HepG2 (cell line): Measurements from ENCODE around the gene TBC1D14. TPM values are rescaled to one million over a fixed set of nuclear protein-coding genes. Genes with fewer than 3 reads are reported as not detected.

Source experiments
- ATAC-seq: fragments of 200-7000 bp; cut with Tn5 transposase; 3 replicates; pipeline ENCODE4 v1.9.1; 2020; ENCODE audit warnings: mild to moderate bottlenecking, moderate library complexity
- BruUV-seq: library from RNA; stranded (reverse); fragments of 400-500 nt; replicated peaks from 2 replicates; lab custom pipeline; 2021; lab: Mats Ljungman, UMichigan
- CTCF ChIA-PET: fragments of 300-600 bp; formaldehyde crosslinking; extraction: SDS; loops from one replicate; lab custom pipeline; 2021; ENCODE audit warnings: low total read pairs, inconsistent platforms, low intra/inter-chr PET ratio; lab: Yijun Ruan, JAX
- POLR2A ChIA-PET: fragments of 350-600 bp; sonication (Branson Sonifier 250); formaldehyde crosslinking; loops from one replicate; lab custom pipeline; 2020; ENCODE audit warnings: antibody characterized with exemption, inconsistent platforms; lab: Yijun Ruan, JAX
- DNase-seq: peaks from one replicate; pipeline ENCODE4 v3.0.0-alpha.2; 2015; ENCODE audit warnings: low spot score
- FAIRE-seq: peaks from 3 replicates; lab custom pipeline; 2011; peaks lifted over from hg19 to GRCh38; lab: Jason Lieb, UNC
- H2AFZ ChIP-seq: one replicate; pipeline ENCODE4 v1.6.1; 2011; ENCODE audit warnings: low read length, inconsistent platforms
- H3K27ac ChIP-seq: fragments of 300-600 bp; 3 replicates; pipeline ENCODE4 v1.8.0; 2011; ENCODE audit warnings: mixed run types, mild to moderate bottlenecking, mixed read lengths, low read length, inconsistent platforms; ENCODE audit not compliant: insufficient read depth; ENCODE audit errors: extremely low read length
- H3K27me3 ChIP-seq, 2 experiments: fragments of 200-600 bp in 1 of 2; 2 replicates in 1 of 2; 3 replicates in 1 of 2; pipeline versions ENCODE4 v1.6.0 to v1.8.0; 2011; ENCODE audit warnings: low read length in 2 of 2, mild to moderate bottlenecking in 2 of 2, moderate library complexity in 2 of 2, inconsistent platforms in 1 of 2; ENCODE audit not compliant: insufficient read depth in 2 of 2, control insufficient read depth in 1 of 2
- H3K36me3 ChIP-seq, 2 experiments: fragments of 200-600 bp in 1 of 2; replicated peaks in 1 of 2; 2 replicates in 1 of 2; 3 replicates in 1 of 2; pipeline versions ENCODE4 v1.5.1 to v1.8.0; 2011; ENCODE audit warnings: low read length in 2 of 2, inconsistent platforms in 1 of 2; ENCODE audit not compliant: insufficient read depth in 2 of 2, control insufficient read depth in 1 of 2
- H3K4me1 ChIP-seq: 2 replicates; pipeline ENCODE4 v1.5.1; 2012; ENCODE audit warnings: low read length, inconsistent platforms; ENCODE audit not compliant: insufficient read depth
- H3K4me2 ChIP-seq: 2 replicates; pipeline ENCODE4 v1.6.0; 2011; ENCODE audit warnings: low read depth, low read length, inconsistent platforms
- H3K4me3 ChIP-seq, 3 experiments: fragments of 200-600 bp in 1 of 3; sonication (generic), shearing (Covaris generic) in 1 of 3; replicated peaks in 1 of 3; 2 replicates each; pipeline ENCODE4 v1.5.1; 2011 to 2016; ENCODE audit warnings: low read length in 3 of 3, inconsistent platforms in 2 of 3, low read depth in 2 of 3, mild to moderate bottlenecking in 2 of 3, control low read depth in 1 of 3, mixed read lengths in 1 of 3; ENCODE audit not compliant: insufficient read depth in 1 of 3
- H3K79me2 ChIP-seq: one replicate; pipeline ENCODE4 v1.6.1; 2011; ENCODE audit warnings: low read length, inconsistent platforms; ENCODE audit not compliant: insufficient read depth
- H3K9ac ChIP-seq: 2 replicates; pipeline ENCODE4 v1.6.0; 2011; ENCODE audit warnings: mild to moderate bottlenecking, low read depth, low read length, inconsistent platforms; ENCODE audit not compliant: insufficient read depth
- H3K9me3 ChIP-seq: 2 replicates; pipeline ENCODE4 v1.5.1; 2012; ENCODE audit warnings: mild to moderate bottlenecking, low read length
- H4K20me1 ChIP-seq: 2 replicates; pipeline ENCODE4 v1.6.0; 2011; ENCODE audit warnings: inconsistent platforms, mild to moderate bottlenecking, low read length, moderate library complexity; ENCODE audit not compliant: insufficient read depth
- AHR ChIP-seq: IDR thresholded peaks from 2 replicates; pipeline ENCODE4 v1.6.1; 2018; ENCODE audit warnings: missing genetic modification reagents, missing compliant biosample characterization
- CBX2 ChIP-seq, 2 experiments: fragments of 200-600 bp in 1 of 2; sonication (generic); formaldehyde crosslinking in 1 of 2; IDR thresholded peaks; 2 replicates each; pipeline versions ENCODE4 v1.7.0 to v1.8.1; 2018 to 2022; ENCODE audit warnings: low read depth in 2 of 2, low read length in 1 of 2, mild to moderate bottlenecking in 1 of 2, missing genetic modification reagents in 1 of 2
- KDM5B ChIP-seq: sonication (generic); formaldehyde crosslinking; IDR thresholded peaks from 2 replicates; pipeline ENCODE4 v1.4.0; 2020; ENCODE audit warnings: missing genetic modification reagents, mild to moderate bottlenecking, borderline replicate concordance
- KLF11 ChIP-seq: IDR thresholded peaks from 2 replicates; pipeline ENCODE4 v1.6.1; 2016; ENCODE audit warnings: missing compliant biosample characterization
- PHB2 ChIP-seq: fragments of 450-650 bp; IDR thresholded peaks from 2 replicates; pipeline ENCODE4 v1.6.1; 2018; ENCODE audit not compliant: partially characterized antibody
- RAD51 ChIP-seq: fragments of 450-650 bp; IDR thresholded peaks from 2 replicates; pipeline ENCODE4 v1.6.1; 2016; ENCODE audit warnings: borderline replicate concordance
- SMAD9 ChIP-seq: sonication (generic); formaldehyde crosslinking; IDR thresholded peaks from 2 replicates; pipeline ENCODE4 v1.5.1; 2020; ENCODE audit warnings: mild to moderate bottlenecking, missing genetic modification reagents
- ZBTB38 ChIP-seq: sonication (generic); formaldehyde crosslinking; IDR thresholded peaks from 2 replicates; pipeline ENCODE4 v1.5.1; 2020; ENCODE audit warnings: mild to moderate bottlenecking, missing genetic modification reagents
- ZNF343 ChIP-seq: sonication (generic); formaldehyde crosslinking; IDR thresholded peaks from 2 replicates; pipeline ENCODE4 v1.4.0; 2020; ENCODE audit warnings: mild to moderate bottlenecking, missing genetic modification reagents
- ZNF460 ChIP-seq: sonication (generic); formaldehyde crosslinking; IDR thresholded peaks from 2 replicates; pipeline ENCODE4 v1.5.1; 2020; ENCODE audit warnings: missing genetic modification reagents, mild to moderate bottlenecking, borderline replicate concordance
- ZNF674 ChIP-seq: sonication (generic); formaldehyde crosslinking; IDR thresholded peaks from 2 replicates; pipeline ENCODE4 v1.5.0; 2020; ENCODE audit warnings: low read depth, mild to moderate bottlenecking, missing genetic modification reagents
- ZNF687 ChIP-seq: sonication (generic); formaldehyde crosslinking; IDR thresholded peaks from 2 replicates; pipeline ENCODE4 v1.5.1; 2020; ENCODE audit warnings: mild to moderate bottlenecking, missing genetic modification reagents, moderate library complexity
- WGBS: methylation state at CpG from one replicate; pipeline ENCODE4 v1.1.6; 2017; ENCODE audit warnings: low lambda C conversion rate; 5-methylcytosine and 5-hydroxymethylcytosine counted together
- in situ Hi-C: cut with HindIII; loops from 2 replicates; pipeline ENCODE4 v1.10.0; 2017; ENCODE audit warnings: low pct_unique_long_range_greater_than_20kb; ENCODE audit not compliant: extremely low pct_ligation_motif_present
- intact Hi-C: fragments of 100-400 bp; cut with micrococcal nuclease; formaldehyde crosslinking; loops from one replicate; pipeline ENCODE4 v1.10.0; 2022; ENCODE audit not compliant: unreplicated experiment
- polyA plus RNA-seq, 8 experiments: library from polyadenylated mRNA; depleted of rRNA in 3 of 8; stranded (reverse) in 7 of 8; unstranded in 1 of 8; fragments of >200 nt; fragmentation: Illumina TruSeq in 4 of 8; extraction: Trizol in 4 of 8; gene quantifications; 2 replicates each; pipeline versions ENCODE4 v1.2.1 to v1.2.3, GENCODE V29; 2011 to 2016; ENCODE audit warnings: low read depth in 4 of 8, missing spikeins in 1 of 8, mixed read lengths in 1 of 8; ENCODE audit not compliant: insufficient read depth in 1 of 8
- total RNA-seq, 5 experiments: library from RNA; depleted of rRNA; stranded (reverse); fragments of >200 nt; fragmentation: Illumina TruSeq; extraction: Trizol; gene quantifications; 2 replicates each; pipeline ENCODE4 v1.2.3, GENCODE V29; 2016; ENCODE audit warnings: low read depth in 1 of 5
- TF ChIP-seq, protein P1 (sequence below): IDR thresholded peaks from 2 replicates; pipeline ENCODE4 v1.6.1; 2012; ENCODE audit warnings: low read depth, low read length, improper control_type of control experiment
- TF ChIP-seq, protein P2 (sequence below): sonication (generic); formaldehyde crosslinking; IDR thresholded peaks from 2 replicates; pipeline ENCODE4 v1.5.1; 2020; ENCODE audit warnings: mild to moderate bottlenecking, missing genetic modification reagents

TBC1D14 gene
- total and polyA plus RNA-seq, 2 of the 13 experiments (the other 11 are each of a cell fraction or from before 2014, with no cell fraction given): 29.5 to 46.5 TPM

GRCh38 chr4:6956434-6957147 is 47.0 kb downstream of the TBC1D14 start:
- H3K4me2 ChIP-seq: peak overlapping the region; percentile 38; the same call in 1 of the 2 replicates
- H4K20me1 ChIP-seq: no peaks in the 10 kb centered on the region; the same call in 1 of the 2 replicates
- H3K9ac ChIP-seq: no peak overlapping the region; the same call in 1 of the 2 replicates
- peaks cover 82% of the 10 kb centered on the region for H3K79me2 ChIP-seq
- no peaks in the 10 kb centered on the region for H3K9me3 ChIP-seq
- ChIA-PET CTCF (no interaction called here), POLR2A (no interaction called here)
- no peak overlapping the region for H2AFZ ChIP-seq
- no peaks in the 10 kb centered on the region for H3K27me3 ChIP-seq
- 82% methylated on average over 18 of the region's 24 CpGs for WGBS
- DNase-seq: no peak
- in situ Hi-C loops (no loop called here), intact Hi-C loops (no loop called here)
- ATAC-seq: peak; percentile 28
- peak overlapping the region; percentile 55 for H3K27ac ChIP-seq
- no peak overlapping the region for H3K4me3 ChIP-seq
- FAIRE-seq: no peak
- BruUV-seq: no TSS peak
- peaks cover 26% of the 10 kb centered on the region for H3K4me1 ChIP-seq
- peaks cover 3 to 4% of the 10 kb centered on the region in 2 experiments; a peak in 3 of 5 replicates for H3K36me3 ChIP-seq
- TF ChIP-seq PHB2 (no peak), CBX2 (IDR thresholded peaks at IDR 0.05; ENCODE audit: low read depth, low read length) (no peak), CBX2 (CRISPR knock-in tag; IDR thresholded peaks at IDR 0.05; ENCODE audit: low read depth) (no peak), AHR (no peak), ZBTB38 (CRISPR knock-in tag) (peak; percentile 44; the same call in 1 of the 2 replicates), SMAD9 (CRISPR knock-in tag) (no peak), ZNF674 (CRISPR knock-in tag) (no peak), ZNF460 (CRISPR knock-in tag) (peak; percentile 47; the same call in 1 of the 2 replicates), ZNF343 (CRISPR knock-in tag) (no peak), KDM5B (CRISPR knock-in tag) (no peak), ZNF687 (CRISPR knock-in tag) (peak; percentile 45), KLF11 (CRISPR knock-in tag) (no peak), RAD51 (no peak)
- TF ChIP-seq, protein P1, sequence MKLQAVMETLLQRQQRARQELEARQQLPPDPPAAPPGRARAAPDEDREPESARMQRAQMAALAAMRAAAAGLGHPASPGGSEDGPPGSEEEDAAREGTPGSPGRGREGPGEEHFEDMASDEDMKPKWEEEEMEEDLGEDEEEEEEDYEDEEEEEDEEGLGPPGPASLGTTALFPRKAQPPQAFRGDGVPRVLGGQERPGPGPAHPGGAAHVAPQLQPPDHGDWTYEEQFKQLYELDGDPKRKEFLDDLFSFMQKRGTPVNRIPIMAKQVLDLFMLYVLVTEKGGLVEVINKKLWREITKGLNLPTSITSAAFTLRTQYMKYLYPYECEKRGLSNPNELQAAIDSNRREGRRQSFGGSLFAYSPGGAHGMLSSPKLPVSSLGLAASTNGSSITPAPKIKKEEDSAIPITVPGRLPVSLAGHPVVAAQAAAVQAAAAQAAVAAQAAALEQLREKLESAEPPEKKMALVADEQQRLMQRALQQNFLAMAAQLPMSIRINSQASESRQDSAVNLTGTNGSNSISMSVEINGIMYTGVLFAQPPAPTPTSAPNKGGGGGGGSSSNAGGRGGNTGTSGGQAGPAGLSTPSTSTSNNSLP: no peak
- TF ChIP-seq, protein P2, sequence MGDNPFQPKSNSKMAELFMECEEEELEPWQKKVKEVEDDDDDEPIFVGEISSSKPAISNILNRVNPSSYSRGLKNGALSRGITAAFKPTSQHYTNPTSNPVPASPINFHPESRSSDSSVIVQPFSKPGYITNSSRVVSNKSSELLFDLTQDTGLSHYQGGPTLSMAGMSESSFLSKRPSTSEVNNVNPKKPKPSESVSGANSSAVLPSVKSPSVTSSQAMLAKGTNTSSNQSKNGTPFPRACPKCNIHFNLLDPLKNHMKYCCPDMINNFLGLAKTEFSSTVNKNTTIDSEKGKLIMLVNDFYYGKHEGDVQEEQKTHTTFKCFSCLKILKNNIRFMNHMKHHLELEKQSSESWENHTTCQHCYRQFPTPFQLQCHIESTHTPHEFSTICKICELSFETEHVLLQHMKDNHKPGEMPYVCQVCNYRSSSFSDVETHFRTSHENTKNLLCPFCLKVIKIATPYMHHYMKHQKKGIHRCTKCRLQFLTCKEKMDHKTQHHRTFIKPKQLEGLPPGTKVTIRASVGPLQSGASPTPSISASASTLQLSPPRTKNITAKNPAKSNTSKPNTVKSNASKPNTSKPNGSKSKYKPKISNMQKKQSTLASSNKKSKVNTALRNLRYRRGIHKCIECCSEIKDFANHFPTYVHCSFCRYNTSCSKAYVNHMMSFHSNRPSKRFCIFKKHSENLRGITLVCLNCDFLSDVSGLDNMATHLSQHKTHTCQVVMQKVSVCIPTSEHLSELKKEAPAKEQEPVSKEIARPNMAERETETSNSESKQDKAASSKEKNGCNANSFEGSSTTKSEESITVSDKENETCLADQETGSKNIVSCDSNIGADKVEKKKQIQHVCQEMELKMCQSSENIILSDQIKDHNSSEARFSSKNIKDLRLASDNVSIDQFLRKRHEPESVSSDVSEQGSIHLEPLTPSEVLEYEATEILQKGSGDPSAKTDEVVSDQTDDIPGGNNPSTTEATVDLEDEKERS (CRISPR knock-in tag): no peak
- TF ChIP-seq, all 625 proteins: peak for 3
